ENCODE data around the gene THRB. TPM values are rescaled to one million over a fixed set of nuclear protein-coding genes. Genes with fewer than 3 reads are reported as not detected.
A peak's percentile ranks its signal among the peaks of the same experiment; 100 is the strongest.

Gene THRB
- total RNA-seq, 4 donors from 2014 or later = 6.3 to 10.3 (median 8.5) TPM

- no peak overlapping the region for H3K27ac ChIP-seq
- 71 to 84% methylated on average over 4 of the region's 4 CpGs for WGBS, 2 donors
- peaks cover 0 to 21% (median 0%) of the 10 kb centered on the region in 4 donors for H3K4me1 ChIP-seq
- H3K27me3 ChIP-seq = no peaks in the 10 kb centered on the region
- no peak for DNase-seq (ENCODE audit: low spot score in 2 of 2)
- no peak overlapping the region for H3K4me3 ChIP-seq
- H3K9me3 ChIP-seq = no peaks in the 10 kb centered on the region
- TF ChIP-seq CTCF (IDR thresholded peaks at IDR 0.05) (no peak), POLR2A (IDR thresholded peaks at IDR 0.05) (no peak), EP300 (IDR thresholded peaks at IDR 0.05) (no peak)
- H3K36me3 ChIP-seq = no peaks in the 10 kb centered on the region
Measured at GRCh38 chr3:24181256-24181655, 313.4 kb downstream of the THRB start.

GRCh38 chr3:24180616-24181015 is 314.0 kb downstream of the THRB start:
- WGBS, 2 donors = 76 to 82% methylated on average over 3 of the region's 3 CpGs
- H3K36me3 ChIP-seq = no peaks in the 10 kb centered on the region
- no peak overlapping the region for H3K4me3 ChIP-seq
- no peaks in the 10 kb centered on the region for H3K9me3 ChIP-seq
- no peak overlapping the region for H3K27ac ChIP-seq
- TF ChIP-seq POLR2A (IDR thresholded peaks at IDR 0.05) (no peak), EP300 (IDR thresholded peaks at IDR 0.05) (no peak), CTCF (IDR thresholded peaks at IDR 0.05) (no peak)
- no peaks in the 10 kb centered on the region for H3K27me3 ChIP-seq
- no peak for DNase-seq (ENCODE audit: low spot score in 2 of 2)
- H3K4me1 ChIP-seq = peaks cover 0 to 17% (median 0%) of the 10 kb centered on the region in 4 donors

GRCh38 chr3:24177201-24177600 is 317.4 kb downstream of the THRB start:
- WGBS, 2 donors = 36 to 48% methylated on average over 5 of the region's 5 CpGs
- H3K27me3 ChIP-seq = no peaks in the 10 kb centered on the region
- no peaks in the 10 kb centered on the region for H3K36me3 ChIP-seq
- H3K27ac ChIP-seq = peak overlapping the region in 2 of 4 donors; percentile 6 to 50
- H3K9me3 ChIP-seq = no peaks in the 10 kb centered on the region
- no peak for DNase-seq (ENCODE audit: low spot score in 2 of 2)
- peaks cover 0 to 12% (median 0%) of the 10 kb centered on the region in 4 donors for H3K4me1 ChIP-seq
- no peak overlapping the region for H3K4me3 ChIP-seq
- no peak for TF ChIP-seq EP300 (IDR thresholded peaks at IDR 0.05)
- TF ChIP-seq POLR2A (IDR thresholded peaks at IDR 0.05) = no peak
- no peak for TF ChIP-seq CTCF (IDR thresholded peaks at IDR 0.05)

- 93 to 98% methylated on average over 2 of the region's 2 CpGs for WGBS, 2 donors
- DNase-seq (ENCODE audit: low spot score in 2 of 2) = no peak
- Histone ChIP-seq H3K27ac (no peak overlapping the region), H3K27me3 (no peaks in the 10 kb centered on the region), H3K4me3 (no peak overlapping the region), H3K36me3 (no peaks in the 10 kb centered on the region), H3K9me3 (no peaks in the 10 kb centered on the region), H3K4me1 (peaks cover 0 to 11% (median 0%) of the 10 kb centered on the region in 4 donors)
- TF ChIP-seq POLR2A (IDR thresholded peaks at IDR 0.05) (no peak), EP300 (IDR thresholded peaks at IDR 0.05) (no peak), CTCF (IDR thresholded peaks at IDR 0.05) (no peak)
Measured at GRCh38 chr3:24174614-24175013, 320.0 kb downstream of the THRB start.

GRCh38 chr3:24168977-24169376 is 325.7 kb downstream of the THRB start:
- H3K9me3 ChIP-seq = no peaks in the 10 kb centered on the region
- no peaks in the 10 kb centered on the region for H3K27me3 ChIP-seq
- H3K4me3 ChIP-seq = no peak overlapping the region
- no peaks in the 10 kb centered on the region for H3K36me3 ChIP-seq
- no peak for DNase-seq (ENCODE audit: low spot score in 2 of 2)
- TF ChIP-seq EP300 (IDR thresholded peaks at IDR 0.05) (no peak), POLR2A (IDR thresholded peaks at IDR 0.05) (no peak), CTCF (IDR thresholded peaks at IDR 0.05) (no peak)
- H3K27ac ChIP-seq = no peak overlapping the region
- 89% methylated on average over 3 of the region's 3 CpGs for WGBS, 2 donors
- peaks cover 0 to 15% (median 0%) of the 10 kb centered on the region in 4 donors for H3K4me1 ChIP-seq
